Measurements from ENCODE around the gene SRF.

SRF gene

DNA sequence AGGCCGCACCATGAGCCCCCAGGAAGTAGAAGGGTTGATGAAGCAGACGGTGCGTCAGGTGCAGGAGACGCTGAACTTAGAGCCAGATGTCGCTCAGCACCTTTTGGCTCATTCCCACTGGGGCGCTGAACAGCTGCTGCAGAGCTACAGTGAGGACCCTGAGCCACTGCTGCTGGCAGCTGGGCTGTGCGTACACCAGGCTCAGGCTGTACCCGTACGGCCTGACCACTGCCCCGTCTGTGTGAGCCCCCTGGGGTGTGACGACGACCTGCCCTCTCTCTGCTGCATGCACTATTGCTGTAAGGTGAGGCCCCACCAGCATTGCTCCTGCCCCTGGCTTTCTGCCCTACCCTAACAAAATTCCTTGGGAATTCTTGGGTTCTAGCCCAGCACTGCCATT, 45.1 kb downstream of the SRF start:
- no peak for DNase-seq (ENCODE audit: low read depth in 2 of 2)

DNA sequence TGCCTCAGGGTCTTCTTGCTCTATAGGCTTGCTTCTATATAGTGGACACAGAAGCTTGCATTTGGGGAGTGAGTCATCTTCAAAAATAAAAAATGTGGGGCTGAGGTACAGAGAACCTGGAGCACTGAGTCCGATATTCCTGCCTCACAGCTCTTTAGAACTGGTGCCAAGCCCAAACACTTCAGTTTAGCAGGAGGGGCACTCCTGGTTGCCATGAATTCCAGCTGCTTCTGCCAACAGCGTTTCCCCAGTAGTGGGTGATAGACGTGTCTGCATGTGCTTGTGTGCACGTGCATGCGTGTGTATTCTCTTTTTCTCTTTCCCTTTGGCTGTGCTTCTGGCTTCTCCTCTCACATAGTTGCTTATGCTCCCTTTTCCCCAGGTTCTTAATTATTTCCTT, 46.3 kb downstream of the SRF start:
- no peak for DNase-seq (ENCODE audit: low read depth in 2 of 2)

GRCh38 chr6:43219119-43219518, 48.0 kb downstream of the SRF start:
- DNase-seq (ENCODE audit: low read depth in 2 of 2): no peak

DNA sequence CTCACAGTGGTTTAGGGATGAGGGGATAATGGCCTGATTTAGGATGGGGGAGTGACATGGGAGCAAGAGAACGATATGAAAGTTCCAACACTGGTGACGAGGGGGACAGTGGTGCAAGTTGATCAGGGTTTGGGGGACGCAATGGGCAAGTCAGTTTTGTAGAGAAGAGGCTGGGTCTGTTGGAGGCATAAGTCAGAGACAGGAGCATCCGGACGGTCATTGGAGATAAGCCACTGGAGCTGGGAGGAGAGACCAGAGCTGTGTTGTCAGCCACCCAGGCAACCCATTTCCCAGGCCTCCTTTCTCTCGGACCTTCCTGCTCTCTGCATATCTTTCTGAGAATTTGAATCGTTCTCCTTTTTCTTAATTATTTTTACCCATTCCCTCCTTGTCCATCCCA, 48.7 kb downstream of the SRF start:
- no peak for DNase-seq (ENCODE audit: low read depth in 2 of 2)

DNA sequence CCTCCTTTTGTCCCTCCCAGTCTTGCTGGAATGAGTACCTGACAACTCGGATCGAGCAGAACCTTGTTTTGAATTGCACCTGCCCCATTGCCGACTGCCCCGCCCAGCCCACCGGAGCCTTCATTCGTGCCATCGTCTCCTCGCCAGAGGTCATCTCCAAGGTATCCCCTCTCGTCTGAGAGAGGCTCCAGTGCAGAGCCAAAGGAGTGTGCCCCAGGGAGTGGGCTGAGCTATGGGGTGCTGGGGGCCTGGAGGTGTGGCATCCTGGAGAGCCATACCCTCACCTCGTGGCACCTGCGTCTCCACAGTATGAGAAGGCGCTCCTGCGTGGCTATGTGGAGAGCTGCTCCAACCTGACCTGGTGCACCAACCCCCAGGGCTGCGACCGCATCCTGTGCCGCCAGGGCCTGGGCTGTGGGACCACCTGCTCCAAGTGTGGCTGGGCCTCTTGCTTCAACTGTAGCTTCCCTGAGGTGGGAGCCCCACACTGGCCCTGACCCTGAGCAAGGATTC, 49.4 kb downstream of the SRF start:
- no peak for DNase-seq (ENCODE audit: low read depth in 2 of 2)

- no peak for DNase-seq (ENCODE audit: low read depth in 2 of 2)
Observed at GRCh38 chr6:43221046-43221972, 50.2 kb downstream of the SRF start.

DNA sequence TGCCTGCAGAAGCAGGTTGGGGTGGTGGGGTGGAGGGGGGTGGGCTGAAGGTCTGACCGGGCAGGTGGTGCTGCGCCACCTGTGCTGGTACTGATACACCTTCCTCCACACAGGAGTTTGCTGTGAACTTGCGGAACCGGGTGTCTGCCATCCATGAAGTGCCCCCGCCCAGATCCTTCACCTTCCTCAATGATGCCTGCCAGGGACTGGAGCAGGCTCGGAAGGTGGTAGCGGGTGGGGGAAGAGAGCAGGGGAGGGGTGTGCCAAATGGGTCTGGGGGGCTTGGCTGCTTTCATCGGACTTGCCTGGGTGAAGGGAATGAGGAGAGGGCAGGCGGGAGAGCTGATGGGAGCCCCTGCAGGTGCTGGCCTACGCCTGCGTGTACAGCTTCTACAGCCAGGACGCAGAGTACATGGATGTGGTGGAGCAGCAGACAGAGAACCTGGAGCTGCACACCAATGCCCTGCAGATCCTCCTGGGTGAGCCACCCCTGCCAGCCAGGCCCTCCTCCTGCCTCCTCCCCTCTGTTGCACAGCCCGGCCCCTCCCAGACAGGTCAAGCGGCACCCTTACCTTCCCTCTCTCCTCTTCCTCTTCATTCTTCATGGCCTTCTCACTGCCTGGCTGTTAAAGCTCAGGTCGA, 51.5 kb downstream of the SRF start:
- DNase-seq (ENCODE audit: low read depth in 2 of 2): no peak

DNA sequence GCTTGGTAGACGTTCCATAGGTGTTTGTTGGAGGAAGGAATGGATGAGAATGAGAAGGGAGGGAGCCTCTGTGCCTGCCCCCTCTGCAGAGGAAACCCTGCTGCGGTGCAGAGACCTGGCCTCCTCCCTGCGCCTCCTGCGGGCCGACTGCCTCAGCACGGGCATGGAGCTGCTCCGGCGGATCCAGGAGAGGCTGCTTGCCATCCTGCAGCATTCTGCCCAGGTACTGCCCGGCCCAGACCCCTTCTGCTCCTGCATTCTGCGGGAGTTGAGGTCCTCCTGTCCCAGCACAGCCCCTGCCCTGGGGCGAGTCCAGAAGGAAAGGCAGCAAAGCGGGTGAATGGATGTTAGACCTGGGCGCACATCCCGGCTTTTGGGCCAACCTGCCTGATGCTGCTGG, 52.1 kb downstream of the SRF start:
- DNase-seq (ENCODE audit: low read depth in 2 of 2): no peak

DNA sequence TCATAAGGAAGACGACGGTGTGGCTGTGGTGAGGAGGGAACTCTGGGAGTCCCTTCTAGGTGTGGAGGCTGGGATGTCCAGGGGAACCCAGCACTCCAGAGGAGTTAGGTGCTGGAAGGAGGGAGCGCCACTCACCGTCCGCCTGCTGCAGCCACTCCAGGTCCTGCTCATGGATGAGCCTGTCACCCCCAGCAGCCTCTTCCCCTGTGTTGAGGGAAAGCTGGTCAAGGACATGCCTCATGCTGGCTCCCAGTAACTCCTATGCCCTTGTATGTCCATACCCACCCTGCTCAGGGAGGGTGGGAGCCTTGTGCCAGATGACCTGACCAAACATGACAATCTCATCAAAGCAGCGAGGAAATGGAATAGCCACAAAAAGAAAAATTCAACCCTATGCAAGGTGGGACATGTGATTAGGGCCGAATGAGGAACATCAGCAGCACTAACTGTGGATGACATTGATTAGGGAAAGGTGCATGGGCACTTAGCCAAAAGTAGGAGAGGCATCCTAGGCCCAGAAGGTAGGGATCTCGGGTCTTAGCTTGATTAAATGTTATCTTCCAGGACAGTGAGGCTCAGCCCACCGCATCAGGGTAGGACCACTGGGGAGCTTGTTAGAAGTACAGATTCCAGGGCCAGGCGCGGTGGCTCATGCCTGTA, 55.3 kb downstream of the SRF start:
- no peak for DNase-seq (ENCODE audit: low read depth in 2 of 2)

DNA sequence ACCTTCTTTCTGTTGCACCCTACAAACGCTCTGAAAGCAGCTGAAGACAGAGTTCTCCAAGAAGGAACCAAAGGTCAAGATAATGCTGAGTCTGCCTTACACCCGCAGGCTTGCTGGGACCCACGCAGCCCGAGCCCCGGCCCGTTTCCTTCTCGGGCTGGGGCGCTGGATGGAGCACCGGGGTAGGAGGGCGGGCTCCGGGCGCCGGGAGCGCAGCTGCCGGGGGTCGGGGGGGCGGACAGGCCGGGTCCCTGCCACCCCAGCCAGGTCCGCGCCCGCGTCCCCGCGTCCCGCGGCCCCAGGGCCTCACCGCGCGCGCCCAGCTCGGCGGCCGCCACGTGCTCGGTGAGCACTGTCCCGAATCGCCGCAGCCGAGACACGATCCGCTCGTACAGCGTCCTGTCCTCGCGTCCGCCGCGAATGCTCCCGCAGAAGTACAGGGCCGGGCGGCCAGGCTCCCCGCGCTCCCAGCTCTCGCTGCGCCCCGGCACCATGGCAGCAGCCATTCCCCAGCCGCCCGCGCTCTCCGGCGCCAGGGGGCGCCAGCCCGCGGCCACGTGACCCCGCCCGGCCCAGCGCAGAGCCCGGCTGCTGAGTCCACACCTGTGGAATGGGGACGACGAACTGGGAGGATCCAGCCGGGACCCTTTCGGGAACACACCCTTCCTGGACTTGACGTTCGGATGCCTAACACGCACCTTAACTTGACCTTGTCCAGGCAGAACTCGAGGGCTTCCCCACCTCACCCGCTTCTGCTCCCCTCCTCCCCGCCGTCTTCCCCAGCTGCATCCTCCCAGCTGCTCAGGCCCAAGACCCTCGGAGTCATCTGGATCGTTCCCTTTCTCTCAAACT, 58.1 kb downstream of the SRF start, which contains the start of gene DNPH1:
Gene DNPH1, minus strand, starts transcription at position 531 of the 852 bp plus-strand sequence. Its CDS starts 25 bp downstream, at position 506.
- DNase-seq (ENCODE audit: low read depth in 2 of 2): peak; percentile 47 to 74

DNA sequence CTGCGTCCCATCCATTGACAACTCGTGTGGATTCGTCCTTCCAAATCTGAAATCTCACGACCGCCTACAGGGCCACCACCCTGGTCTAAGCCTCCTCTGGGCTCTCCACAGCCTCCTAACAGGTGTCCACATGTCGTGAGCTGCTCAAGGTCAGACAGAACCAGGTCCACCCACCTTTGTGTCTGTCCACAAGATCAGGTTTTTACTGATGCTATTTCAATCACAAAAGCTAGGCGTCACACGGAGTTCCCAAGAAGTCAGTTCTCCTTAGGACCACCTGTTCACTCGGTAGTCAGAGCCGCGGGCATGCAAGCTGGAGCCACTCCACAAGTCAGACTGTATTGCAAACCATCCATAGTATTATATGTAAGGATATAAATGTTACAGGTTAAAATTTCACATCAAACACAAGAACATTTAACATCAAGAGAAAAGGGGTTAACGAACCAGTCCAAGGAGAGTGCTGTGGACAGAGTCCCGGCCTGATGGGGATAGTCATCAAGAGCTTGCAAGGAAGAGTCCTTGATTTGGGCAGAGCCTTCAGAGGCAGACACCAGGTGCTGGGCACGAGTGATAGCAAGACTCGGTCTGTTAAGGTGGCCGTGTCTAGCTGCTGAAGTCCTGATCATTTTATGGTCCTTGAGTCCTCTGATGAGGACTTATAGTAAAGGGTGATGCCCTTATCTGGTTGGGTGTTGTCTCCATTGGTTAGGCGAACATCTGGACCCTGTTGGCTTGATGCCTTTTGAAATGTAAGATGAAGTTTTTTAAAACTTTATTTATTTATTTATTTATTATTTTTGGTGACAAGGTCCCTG, 58.9 kb downstream of the SRF start:
- no peak for DNase-seq (ENCODE audit: low read depth in 2 of 2)

DNA sequence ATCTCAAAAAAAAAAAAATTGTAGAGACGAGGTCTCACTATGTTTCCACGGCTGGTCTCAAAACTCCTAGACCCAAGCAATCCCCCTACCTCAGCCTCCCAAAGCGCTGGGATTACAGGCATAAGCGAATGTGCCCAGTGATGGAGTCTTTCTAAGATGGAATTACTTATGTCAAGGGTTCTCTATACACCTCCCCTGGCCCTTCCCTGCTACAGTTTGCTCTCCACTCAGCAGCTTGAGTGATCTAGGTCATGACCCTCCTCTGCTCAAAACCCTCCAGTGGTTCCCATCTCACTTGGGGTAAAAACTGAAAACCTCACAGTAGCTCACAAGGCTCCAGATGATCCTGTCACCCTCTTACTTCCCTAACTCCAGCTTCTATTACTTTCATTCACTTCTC, 60.0 kb downstream of the SRF start:
- no peak for DNase-seq (ENCODE audit: low read depth in 2 of 2)
